ENCODE data around the gene EIF3I. TPM values are rescaled to one million over a fixed set of nuclear protein-coding genes. Genes with fewer than 3 reads are reported as not detected.

EIF3I gene
- total and polyA plus RNA-seq, 12 donors = 90.3 to 342 (median 106) TPM

DNA sequence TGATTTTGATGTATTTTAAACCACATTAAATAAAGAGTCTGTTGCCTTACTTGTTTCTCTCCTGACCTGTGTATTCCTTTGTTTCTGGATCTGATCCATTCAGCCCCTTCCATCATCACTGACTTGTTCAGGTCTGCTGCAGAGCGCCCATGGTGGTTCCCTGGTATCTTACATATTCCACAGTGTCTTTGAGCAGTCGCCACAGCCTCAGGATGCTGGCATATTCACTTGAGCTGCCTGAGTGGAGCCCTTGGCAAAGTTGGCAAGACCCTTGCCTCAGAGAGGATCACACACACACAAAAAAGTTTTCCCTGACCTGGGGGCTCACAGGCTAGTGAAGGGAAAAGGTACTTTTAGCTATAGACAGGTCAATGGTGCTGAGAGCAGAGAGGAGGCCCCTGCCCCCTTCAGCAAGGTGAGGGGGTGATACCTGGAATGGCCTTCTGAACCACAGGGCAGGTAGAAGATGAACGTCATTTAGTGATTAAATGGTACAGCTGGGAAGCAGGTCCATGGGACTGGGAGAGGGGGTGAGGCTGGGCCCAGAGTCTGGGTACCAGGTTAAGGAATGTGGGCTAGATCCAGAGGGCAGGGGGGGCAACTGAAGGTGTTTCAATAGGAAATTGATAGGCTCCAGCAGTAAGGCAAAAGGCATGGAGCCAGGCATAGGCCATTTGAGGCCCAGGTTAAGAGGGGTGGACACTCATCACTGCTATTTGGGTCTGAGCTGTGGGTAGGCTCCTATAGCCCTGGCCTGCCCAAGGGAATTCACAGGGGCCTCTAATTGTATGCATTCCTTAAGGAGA lies 23.8 kb upstream of the EIF3I start:
- no peaks in the 10 kb centered on the region for H3K9me3 ChIP-seq
- ATAC-seq (no peak), DNase-seq (no peak)
- H3K27ac ChIP-seq = peak overlapping the region in 4 of 10 donors; percentile 81 to 88 (median 86)
- intact Hi-C loops (cut with DNase I) = no loop called here
- H3K27me3 ChIP-seq = no peaks in the 10 kb centered on the region
- H3K4me1 ChIP-seq = peaks cover 12 to 54% (median 38%) of the 10 kb centered on the region in 9 donors
- TF ChIP-seq, protein P1, sequence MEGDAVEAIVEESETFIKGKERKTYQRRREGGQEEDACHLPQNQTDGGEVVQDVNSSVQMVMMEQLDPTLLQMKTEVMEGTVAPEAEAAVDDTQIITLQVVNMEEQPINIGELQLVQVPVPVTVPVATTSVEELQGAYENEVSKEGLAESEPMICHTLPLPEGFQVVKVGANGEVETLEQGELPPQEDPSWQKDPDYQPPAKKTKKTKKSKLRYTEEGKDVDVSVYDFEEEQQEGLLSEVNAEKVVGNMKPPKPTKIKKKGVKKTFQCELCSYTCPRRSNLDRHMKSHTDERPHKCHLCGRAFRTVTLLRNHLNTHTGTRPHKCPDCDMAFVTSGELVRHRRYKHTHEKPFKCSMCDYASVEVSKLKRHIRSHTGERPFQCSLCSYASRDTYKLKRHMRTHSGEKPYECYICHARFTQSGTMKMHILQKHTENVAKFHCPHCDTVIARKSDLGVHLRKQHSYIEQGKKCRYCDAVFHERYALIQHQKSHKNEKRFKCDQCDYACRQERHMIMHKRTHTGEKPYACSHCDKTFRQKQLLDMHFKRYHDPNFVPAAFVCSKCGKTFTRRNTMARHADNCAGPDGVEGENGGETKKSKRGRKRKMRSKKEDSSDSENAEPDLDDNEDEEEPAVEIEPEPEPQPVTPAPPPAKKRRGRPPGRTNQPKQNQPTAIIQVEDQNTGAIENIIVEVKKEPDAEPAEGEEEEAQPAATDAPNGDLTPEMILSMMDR (IDR thresholded peaks at IDR 0.05) = no peak
- 80 to 84% methylated on average over 3 of the region's 3 CpGs for WGBS, 2 donors
- no peak overlapping the region for H3K4me3 ChIP-seq
- peaks cover 0 to 57% (median 36%) of the 10 kb centered on the region in 9 donors for H3K36me3 ChIP-seq

DNA sequence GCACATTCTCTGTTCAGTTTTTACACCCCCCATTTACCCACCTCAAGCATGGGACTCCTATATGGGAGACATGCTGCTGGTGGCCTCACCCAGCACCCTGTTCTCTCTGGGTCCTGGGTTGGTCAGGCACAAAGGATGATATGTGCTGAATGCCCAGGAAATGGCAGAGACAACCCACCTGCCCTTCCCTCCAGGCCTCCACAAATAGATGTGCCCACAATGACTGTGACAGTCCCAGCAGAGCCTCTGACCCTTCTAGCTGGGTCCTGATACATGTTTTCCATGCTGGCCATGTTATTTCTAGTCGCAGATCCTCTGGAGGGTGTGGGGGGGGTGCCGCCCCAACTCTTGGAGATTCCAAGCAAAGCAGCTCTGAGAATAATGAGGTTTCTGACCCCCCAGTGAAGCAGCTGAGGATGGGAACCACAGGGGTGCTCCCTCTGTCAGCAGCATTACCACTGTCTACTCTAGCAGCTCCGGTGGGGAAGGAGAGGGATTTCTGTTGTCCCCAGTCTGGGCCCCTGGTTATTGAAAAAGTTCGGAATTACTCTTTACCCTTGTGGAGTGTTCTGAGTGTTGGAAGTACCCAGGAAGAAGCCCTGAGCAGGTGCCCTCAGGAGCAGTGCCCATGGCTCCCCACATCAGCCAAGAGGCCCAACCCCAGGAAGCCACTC lies 23.0 kb upstream of the EIF3I start:
- DNase-seq (no peak), ATAC-seq (no peak)
- Histone ChIP-seq H3K4me1 (peaks cover 12 to 54% (median 38%) of the 10 kb centered on the region in 9 donors), H3K27ac (peak overlapping the region in 8 of 10 donors; percentile 81 to 93 (median 86)), H3K4me3 (peak overlapping the region in 4 of 10 donors; percentile 61 to 75 (median 66)), H3K36me3 (peaks cover 0 to 51% (median 29%) of the 10 kb centered on the region in 9 donors), H3K9me3 (no peaks in the 10 kb centered on the region), H3K27me3 (no peaks in the 10 kb centered on the region)
- WGBS, 2 donors = 43 to 55% methylated on average over 4 of the region's 4 CpGs
- TF ChIP-seq, protein P1 (IDR thresholded peaks at IDR 0.05) = no peak
- intact Hi-C loops (cut with DNase I) = no loop called here

DNA sequence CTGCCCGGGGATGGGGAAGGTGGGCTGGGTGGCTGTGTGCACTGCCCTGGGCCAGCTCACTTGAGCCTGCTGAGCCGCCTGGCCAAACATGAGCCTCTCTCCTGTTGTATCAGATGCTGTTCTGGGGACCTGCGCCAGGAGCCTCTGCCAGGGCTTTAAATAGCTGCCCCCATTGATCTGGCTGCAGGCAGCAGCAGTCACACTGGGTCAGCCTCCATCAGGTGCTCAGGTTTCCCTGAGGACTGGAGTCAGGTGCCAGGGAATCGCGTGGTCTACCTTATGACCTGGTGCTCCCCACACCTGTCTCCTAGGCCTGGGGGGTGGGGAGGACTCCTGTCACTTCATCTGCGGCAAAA lies 22.5 kb upstream of the EIF3I start:
- Histone ChIP-seq H3K36me3 (peaks cover 0 to 46% (median 23%) of the 10 kb centered on the region in 9 donors), H3K4me3 (peak overlapping the region in 9 of 10 donors; percentile 47 to 75 (median 62)), H3K27ac (peak overlapping the region; percentile 47 to 93 (median 86)), H3K27me3 (no peaks in the 10 kb centered on the region), H3K4me1 (peaks cover 12 to 54% (median 38%) of the 10 kb centered on the region in 9 donors), H3K9me3 (no peaks in the 10 kb centered on the region)
- 20 to 33% methylated on average over 6 of the region's 6 CpGs for WGBS, 2 donors
- DNase-seq (peak; percentile 73 to 77), ATAC-seq (peak; percentile 34 to 76 (median 61))
- TF ChIP-seq, protein P1 (IDR thresholded peaks at IDR 0.05) = no peak
- intact Hi-C loops (cut with DNase I) = no loop called here

DNA sequence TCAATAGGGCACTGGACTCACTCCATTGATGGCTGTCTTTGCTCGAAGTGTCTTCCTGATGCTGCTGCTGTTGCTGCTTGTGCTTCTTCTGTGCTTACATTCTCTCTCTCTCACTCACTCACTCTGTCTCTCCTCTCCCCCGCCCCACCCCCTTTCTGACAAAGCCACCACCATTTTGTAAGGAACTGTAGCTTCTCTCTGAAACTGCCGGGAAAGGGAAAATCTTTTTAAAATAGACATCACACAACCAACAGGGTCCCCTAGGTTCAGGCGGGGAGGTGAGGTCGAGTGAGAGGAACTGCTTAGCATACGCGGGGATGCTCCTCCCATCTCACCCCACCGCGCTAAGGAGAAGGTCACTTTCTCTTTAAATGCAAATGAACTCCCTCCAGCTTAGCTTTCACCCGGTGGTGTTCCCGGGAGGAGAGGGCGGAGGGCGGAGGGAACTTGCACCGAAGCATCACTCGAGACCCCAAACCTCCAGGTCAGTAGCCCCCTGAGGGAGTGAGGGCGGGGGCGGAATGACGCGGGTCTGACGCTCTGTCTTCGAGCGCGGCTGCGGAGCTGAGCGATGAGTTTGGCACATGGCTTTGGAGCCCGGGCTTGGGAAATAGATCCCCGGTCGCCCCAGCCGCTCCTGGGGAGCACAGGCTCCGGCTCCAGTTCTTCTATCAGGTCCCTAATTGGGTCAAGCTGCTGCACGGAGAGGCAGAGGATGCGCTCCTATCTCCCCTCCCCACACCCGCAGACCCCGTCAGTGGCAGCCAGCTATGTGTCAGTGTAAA lies 21.8 kb upstream of the EIF3I start, which contains the start of gene CCDC28B:
Gene CCDC28B, plus strand, starts transcription at position 370 of the 785 bp plus-strand sequence. CDS start 1,341 bp downstream, outside the sequence.
- H3K4me1 ChIP-seq = peaks cover 12 to 60% (median 46%) of the 10 kb centered on the region in 9 donors
- 0 to 1% methylated on average over 34 of the region's 34 CpGs for WGBS, 2 donors
- H3K27ac ChIP-seq = peak within 1 kb of the TSS; percentile 47 to 93 (median 86)
- peak within 1 kb of the TSS; percentile 47 to 75 (median 62) for H3K4me3 ChIP-seq
- H3K27me3 ChIP-seq = no peaks in the 10 kb centered on the region
- TF ChIP-seq, protein P1 (IDR thresholded peaks at IDR 0.05) = no peak
- H3K9me3 ChIP-seq = no peaks in the 10 kb centered on the region
- ATAC-seq (peak; percentile 39 to 68 (median 58)), DNase-seq (peak; percentile 71 to 79)
- H3K36me3 ChIP-seq = peaks cover 0 to 38% (median 16%) of the 10 kb centered on the region in 9 donors
- intact Hi-C loops (cut with DNase I) = no loop called here
